Measurements from ENCODE around the gene NOL11.
"Not testable (repeated sequence)": the region's sequence is repeated elsewhere in the genome, so short reads cannot be mapped to it uniquely, and the experiment has no call there.

Gene NOL11

DNA sequence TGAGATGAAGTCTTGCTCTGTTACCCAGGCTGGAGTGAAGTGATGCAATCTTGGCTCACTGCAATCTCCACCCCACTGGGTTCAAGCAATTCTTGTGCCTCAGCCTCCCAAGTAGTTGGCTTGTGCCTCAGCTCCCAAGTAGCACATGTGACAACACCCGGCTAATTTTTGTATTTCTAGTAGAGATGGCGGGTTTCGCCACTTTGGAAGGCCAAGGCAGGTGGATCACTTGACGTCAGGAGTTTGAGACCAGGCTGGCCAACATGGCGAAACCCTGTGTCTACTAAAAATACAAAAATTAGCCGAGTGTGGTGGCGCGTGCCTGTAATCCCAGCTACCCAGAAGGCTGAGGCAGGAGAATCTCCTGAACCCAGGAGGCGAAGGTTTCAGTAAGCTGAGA is 39.0 kb downstream of the NOL11 start:
- DNase-seq = not testable (repeated sequence)

DNA sequence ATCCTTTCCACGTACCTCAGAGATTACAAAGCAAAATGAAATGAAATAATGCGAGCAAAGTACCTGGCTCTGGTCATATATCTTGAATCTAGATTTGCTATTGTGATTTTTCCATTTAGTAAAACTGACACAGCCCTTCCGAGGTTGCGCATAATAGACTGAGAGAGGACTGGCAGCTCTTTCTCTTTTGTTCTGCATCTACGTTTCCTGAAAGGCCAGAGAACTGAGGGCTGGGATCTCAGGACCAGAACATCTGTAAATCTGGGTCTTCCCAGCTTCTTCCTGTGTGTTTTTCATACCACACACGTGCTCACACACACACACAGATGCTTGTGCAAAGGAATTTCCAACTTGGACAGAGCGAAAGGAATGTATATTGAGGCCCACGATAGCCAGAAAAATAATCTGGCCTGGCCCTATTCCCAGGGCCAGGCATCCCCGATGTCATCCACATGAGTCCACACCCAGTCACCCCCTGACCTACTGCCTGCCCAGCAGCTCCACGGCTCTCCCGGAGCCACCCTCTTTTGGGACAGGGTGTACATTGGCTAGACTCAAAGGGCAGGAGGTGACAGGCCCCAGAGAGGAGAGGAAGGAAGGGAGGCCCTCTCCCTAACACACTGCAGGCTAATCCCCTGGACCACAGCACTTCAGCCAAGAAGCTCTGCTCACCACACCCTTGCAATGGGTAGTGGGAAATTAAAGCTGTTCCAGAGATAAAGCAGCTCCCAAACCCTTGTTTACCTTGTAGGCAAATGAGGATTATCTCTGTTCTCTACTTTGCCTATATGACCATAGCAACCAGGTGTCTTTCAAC is 41.8 kb downstream of the NOL11 start:
- DNase-seq = no peak

- no peak for DNase-seq
Observed at GRCh38 chr17:67765623-67766022, 47.9 kb downstream of the NOL11 start.

DNA sequence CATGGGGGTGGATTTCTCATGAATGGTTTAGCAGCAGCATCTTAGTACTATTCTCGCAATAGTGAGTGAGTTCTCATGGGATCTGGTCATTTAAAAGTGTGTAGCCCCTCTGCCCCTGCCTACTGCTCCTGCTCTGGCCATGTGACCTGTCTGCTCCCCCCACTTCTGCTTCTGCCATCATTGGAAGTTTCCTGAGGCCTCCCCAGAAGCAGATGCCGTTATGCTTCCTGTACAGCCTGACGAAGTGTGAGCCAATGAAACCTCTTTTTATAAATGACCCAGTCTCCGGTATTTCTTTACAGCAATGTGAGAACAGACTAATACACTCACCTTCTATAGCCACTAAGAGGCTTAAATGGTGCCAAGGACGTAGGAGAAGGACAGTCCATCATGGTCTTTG is 51.5 kb downstream of the NOL11 start:
- no peak for DNase-seq

- DNase-seq = no peak
Observed at GRCh38 chr17:67770539-67770938, 52.8 kb downstream of the NOL11 start.

DNA sequence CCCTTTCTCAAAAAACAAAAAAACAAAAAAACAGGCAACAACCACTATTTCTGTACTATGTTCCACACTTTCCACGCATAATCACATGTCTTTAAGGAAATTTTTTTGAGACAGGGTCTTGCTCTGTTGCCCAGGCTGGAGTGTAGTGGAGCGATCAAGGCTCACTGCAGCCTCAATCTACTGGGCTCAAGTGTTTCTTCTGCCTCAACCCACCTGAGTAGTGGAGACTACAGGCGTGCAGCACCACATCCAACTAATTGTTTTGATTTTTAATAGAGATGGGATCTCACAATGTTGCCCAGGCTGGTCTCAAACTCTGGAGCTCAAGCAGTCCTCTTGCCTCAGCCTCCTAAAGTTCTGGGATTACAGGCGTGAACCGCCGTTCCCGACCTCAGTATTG is 54.9 kb downstream of the NOL11 start:
- DNase-seq = no peak

DNA sequence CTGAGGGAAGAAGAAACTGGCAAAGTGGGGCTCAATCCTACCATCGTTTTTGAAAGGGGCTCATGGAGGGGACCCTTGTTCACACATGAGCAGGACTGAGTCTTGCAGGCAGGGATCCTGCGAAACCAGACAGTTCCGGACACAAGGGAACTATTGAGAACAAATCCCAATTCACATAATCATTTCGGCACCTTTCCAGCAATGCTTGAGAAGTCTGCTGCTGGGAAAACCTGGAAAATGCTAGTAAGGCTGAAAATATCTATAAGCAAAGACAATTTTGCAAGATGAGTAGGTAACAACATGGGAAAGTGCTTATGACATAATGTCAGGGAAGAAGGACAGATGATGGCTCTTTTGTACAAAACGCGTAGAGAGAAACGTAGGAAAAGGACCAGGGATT is 55.5 kb downstream of the NOL11 start:
- no peak for DNase-seq

DNA sequence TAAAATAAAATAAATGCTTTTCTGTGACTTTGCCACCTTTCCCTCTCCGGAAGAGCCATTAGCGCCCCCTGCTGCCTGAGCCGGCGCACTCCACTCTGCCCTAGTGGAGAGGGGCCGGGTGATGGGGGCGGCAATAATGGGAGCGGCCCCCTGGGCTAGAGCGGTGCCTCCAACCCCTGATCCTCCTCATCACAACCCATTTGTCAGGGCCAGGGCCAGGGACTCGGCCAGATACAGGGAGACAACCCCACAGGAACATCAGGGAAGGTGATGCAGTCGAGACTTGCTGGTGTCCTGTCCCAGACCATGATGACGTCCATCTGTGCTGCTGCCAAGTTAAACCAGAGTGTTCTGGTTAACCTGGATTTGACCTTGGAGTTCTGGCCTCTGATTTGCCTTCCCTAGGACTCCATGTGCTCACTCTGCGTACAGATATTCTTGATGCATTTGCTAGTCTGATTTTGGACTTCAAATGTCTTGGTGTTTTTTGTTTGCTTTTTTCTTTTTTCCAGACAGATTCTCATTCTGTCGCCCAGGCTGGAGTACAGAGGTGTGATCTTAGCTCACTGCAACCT is 61.4 kb downstream of the NOL11 start:
- peak; percentile 19 for DNase-seq

- DNase-seq = no peak
Observed at GRCh38 chr17:67784364-67785121, 66.8 kb downstream of the NOL11 start.

- no peak for DNase-seq
Observed at GRCh38 chr17:67785122-67785477, 67.4 kb downstream of the NOL11 start.

DNA sequence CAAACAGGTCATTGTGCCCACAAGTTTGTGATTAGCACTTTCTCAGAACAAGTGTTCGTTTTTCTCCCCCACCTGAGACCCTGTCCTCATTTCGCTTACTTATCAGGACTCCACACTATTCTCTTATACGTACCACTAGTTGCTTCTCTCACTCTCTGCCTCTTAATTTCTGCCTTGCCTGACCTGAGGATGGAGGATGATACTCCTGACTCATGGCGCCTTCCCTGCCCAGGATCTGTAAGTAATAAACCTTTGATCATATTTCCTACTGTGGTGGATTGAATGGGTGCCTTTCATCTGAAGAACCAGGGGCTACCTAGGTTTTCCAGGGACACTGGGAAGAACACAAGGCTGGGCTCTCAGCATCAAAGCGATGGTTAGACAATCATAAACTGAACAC is 67.8 kb downstream of the NOL11 start:
- DNase-seq = no peak
